ENCODE results near the gene HNRNPC.

Gene HNRNPC

DNA sequence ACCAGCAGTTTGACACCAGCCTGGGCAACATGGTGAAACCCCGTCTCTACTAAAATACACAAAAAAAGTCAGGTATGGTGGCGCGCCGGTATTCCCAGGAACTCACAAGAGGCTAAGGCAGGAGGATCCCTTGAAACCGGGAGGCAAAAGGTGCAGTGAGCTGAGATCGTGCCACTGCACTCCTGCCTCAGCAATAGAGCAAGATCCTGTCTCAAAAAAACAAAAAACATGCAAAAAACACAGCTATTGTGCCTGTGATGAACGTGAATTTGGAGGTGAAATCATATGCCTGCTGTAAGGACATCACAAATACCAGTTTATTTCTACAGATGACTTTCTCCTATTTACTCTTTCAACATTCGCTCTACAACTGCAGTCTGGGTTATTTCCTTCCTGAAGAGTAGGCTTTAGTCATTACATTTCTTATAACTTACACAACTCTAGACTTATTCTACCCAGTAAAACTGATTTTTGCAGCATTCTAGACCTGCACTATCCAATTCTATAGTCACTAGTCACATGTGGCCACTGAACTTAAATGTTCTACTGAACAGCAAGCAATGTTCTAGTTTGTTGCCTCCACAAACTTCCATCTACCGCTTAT is 48.3 kb downstream of the HNRNPC start:
- no peak overlapping the region for H3K4me3 ChIP-seq (ENCODE audit: low read depth, low read length)
- DNase-seq (ENCODE audit: low read depth) = no peak
- TF ChIP-seq POLR2A (IDR thresholded peaks at IDR 0.05; ENCODE audit: extremely low read depth, insufficient read length) = no peak
- no peak for TF ChIP-seq MYC (IDR thresholded peaks at IDR 0.05; ENCODE audit: low read depth, low read length)
- TF ChIP-seq, protein P1, sequence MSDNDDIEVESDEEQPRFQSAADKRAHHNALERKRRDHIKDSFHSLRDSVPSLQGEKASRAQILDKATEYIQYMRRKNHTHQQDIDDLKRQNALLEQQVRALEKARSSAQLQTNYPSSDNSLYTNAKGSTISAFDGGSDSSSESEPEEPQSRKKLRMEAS (IDR thresholded peaks at IDR 0.05; ENCODE audit: low read depth, low read length) = no peak
- TF ChIP-seq, protein P2, sequence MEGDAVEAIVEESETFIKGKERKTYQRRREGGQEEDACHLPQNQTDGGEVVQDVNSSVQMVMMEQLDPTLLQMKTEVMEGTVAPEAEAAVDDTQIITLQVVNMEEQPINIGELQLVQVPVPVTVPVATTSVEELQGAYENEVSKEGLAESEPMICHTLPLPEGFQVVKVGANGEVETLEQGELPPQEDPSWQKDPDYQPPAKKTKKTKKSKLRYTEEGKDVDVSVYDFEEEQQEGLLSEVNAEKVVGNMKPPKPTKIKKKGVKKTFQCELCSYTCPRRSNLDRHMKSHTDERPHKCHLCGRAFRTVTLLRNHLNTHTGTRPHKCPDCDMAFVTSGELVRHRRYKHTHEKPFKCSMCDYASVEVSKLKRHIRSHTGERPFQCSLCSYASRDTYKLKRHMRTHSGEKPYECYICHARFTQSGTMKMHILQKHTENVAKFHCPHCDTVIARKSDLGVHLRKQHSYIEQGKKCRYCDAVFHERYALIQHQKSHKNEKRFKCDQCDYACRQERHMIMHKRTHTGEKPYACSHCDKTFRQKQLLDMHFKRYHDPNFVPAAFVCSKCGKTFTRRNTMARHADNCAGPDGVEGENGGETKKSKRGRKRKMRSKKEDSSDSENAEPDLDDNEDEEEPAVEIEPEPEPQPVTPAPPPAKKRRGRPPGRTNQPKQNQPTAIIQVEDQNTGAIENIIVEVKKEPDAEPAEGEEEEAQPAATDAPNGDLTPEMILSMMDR (IDR thresholded peaks at IDR 0.05; ENCODE audit: low read depth, low read length) = no peak

DNA sequence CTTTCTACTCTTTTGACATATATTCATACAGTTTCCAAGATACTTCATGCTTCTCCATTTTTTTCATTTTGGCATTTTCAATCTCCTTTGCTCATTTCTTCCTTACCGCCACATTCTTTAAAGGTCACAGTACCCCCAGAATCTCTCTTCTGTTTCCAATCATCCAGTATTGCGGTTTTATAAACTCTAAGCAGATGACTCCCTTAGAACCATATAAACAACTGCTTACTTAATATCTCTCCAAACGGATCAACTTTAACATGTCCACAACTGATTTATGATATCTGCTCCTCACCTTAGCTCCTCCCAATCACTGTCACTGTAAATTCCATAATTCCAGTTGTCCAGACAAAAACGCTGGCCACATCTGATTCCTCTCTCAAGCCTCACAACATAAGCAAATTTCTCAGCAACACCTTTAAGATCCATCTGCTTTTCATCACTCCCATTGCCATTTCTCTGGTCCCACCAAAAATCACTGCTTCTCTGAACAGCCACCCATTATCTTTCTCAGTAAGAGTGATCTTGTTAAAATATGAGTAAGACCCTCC is 49.6 kb downstream of the HNRNPC start:
- no peak for DNase-seq (ENCODE audit: low read depth)

DNA sequence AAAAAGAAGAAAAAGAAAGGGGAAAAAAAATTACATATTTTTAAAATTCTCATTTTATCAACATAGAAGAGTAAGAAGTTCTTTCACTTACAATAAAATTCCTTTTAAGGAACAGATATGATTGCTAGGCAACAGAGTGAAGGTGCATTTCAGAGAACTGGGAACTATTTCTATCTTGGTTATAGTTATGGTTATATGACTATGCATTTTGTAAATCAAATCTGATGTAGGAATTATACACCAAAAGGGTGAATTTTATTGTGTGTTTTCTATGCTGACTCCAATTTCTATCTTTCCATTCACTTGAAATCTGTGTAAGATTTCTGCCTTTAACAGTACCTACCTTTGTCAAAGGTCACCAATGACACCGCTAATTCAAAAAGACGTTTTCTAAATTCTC is 50.1 kb downstream of the HNRNPC start:
- no peak for DNase-seq (ENCODE audit: low read depth)
- TF ChIP-seq, protein P1 (IDR thresholded peaks at IDR 0.05; ENCODE audit: low read depth, low read length) = no peak
- TF ChIP-seq, protein P2 (IDR thresholded peaks at IDR 0.05; ENCODE audit: low read depth, low read length) = no peak
- TF ChIP-seq MYC (IDR thresholded peaks at IDR 0.05; ENCODE audit: low read depth, low read length) (no peak), POLR2A (IDR thresholded peaks at IDR 0.05; ENCODE audit: extremely low read depth, insufficient read length) (no peak)

More for the DNA sequence above, 49.6 kb downstream of the HNRNPC start:
- H3K4me3 ChIP-seq (ENCODE audit: low read depth, low read length) = no peak overlapping the region
- TF ChIP-seq, protein P1 (IDR thresholded peaks at IDR 0.05; ENCODE audit: low read depth, low read length) = no peak
- TF ChIP-seq MYC (IDR thresholded peaks at IDR 0.05; ENCODE audit: low read depth, low read length) (no peak), POLR2A (IDR thresholded peaks at IDR 0.05; ENCODE audit: extremely low read depth, insufficient read length) (no peak)
- TF ChIP-seq, protein P2 (IDR thresholded peaks at IDR 0.05; ENCODE audit: low read depth, low read length) = no peak

DNA sequence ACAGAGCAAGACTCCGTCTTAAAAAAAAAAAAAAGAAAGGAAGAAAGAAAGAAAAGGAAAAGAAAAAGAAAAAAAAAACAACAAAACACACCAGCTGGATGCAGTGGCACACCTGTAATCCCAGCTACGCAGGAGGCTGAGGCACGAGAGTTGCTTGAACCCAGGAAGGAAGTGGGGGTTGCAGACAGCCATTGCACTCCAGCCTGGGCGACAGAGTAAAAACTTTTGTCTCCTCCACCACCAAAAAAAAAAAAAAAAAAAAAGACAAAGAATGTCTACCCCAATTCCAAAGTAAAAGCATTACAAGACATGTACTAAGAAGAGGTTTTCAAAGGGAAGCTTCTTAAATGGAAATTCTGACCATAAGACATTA is 53.4 kb downstream of the HNRNPC start:
- H3K4me3 ChIP-seq (ENCODE audit: low read depth, low read length) = no peak overlapping the region
- DNase-seq (ENCODE audit: low read depth) = no peak
- TF ChIP-seq MYC (IDR thresholded peaks at IDR 0.05; ENCODE audit: low read depth, low read length) (no peak), POLR2A (IDR thresholded peaks at IDR 0.05; ENCODE audit: extremely low read depth, insufficient read length) (no peak)
- TF ChIP-seq, protein P2 (IDR thresholded peaks at IDR 0.05; ENCODE audit: low read depth, low read length) = no peak
- TF ChIP-seq, protein P1 (IDR thresholded peaks at IDR 0.05; ENCODE audit: low read depth, low read length) = no peak

More for the DNA sequence above, 50.1 kb downstream of the HNRNPC start:
- H3K4me3 ChIP-seq (ENCODE audit: low read depth, low read length) = no peak overlapping the region

DNA sequence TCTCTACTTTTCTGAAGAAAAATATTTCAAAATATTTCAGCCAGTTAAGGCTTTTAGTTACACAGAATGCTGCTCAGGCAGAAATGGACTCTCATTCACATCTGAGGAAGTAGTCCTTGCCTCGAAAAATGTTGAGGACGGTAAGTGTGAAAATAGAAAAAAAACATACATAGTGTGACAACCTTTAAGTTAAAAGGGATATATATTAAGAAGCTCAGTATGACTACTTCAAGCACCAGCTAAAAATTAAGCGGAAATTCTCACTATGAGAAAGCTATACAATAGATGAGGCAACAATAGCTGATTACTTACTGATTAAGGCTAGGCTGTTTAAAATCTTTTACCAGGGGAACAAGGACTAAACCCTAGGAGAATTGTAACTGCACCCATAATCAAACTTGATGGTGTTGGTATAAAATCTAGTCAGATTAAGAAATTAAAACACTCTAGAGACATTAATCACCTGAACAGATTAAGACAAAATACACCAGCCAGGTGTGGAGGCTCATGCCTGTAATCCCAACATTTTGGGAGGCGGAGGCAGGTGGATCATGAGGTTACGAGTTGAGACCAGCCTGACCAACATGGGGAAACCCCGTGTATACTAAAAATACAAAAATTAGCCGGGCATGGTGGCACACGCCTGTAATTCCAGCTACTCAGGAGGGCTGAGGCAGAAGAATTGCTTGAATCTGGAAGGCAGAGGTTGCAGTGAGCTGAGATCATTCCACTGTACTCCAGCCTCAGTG is 53.9 kb downstream of the HNRNPC start:
- no peak for DNase-seq (ENCODE audit: low read depth)
- TF ChIP-seq, protein P2 (IDR thresholded peaks at IDR 0.05; ENCODE audit: low read depth, low read length) = no peak
- TF ChIP-seq POLR2A (IDR thresholded peaks at IDR 0.05; ENCODE audit: extremely low read depth, insufficient read length) (no peak), MYC (IDR thresholded peaks at IDR 0.05; ENCODE audit: low read depth, low read length) (no peak)
- TF ChIP-seq, protein P1 (IDR thresholded peaks at IDR 0.05; ENCODE audit: low read depth, low read length) = no peak
- no peak overlapping the region for H3K4me3 ChIP-seq (ENCODE audit: low read depth, low read length)
